ENCODE measurements around the gene CHP1. TPM values are rescaled to one million over a fixed set of nuclear protein-coding genes. Genes with fewer than 3 reads are reported as not detected.
A peak's percentile ranks its signal among the peaks of the same experiment; 100 is the strongest.
"Not testable (repeated sequence)": the region's sequence is repeated elsewhere in the genome, so short reads cannot be mapped to it uniquely, and the experiment has no call there.

The CHP1 gene
- total RNA-seq, 1 experiment from 2014 or later, result 107 TPM

- peaks cover 13% of the 10 kb centered on the region; the same call in 1 of the 2 replicates for H3K36me3 ChIP-seq (ENCODE audit: low read depth, low read length)
- H3K9me3 ChIP-seq (ENCODE audit: low read length), result no peaks in the 10 kb centered on the region
- CTCF ChIA-PET, result no interaction called here
- no peaks in the 10 kb centered on the region for H3K79me2 ChIP-seq (ENCODE audit: low read length)
- no peaks in the 10 kb centered on the region for H3F3A ChIP-seq (ENCODE audit: low read length, unreplicated experiment)
- ATAC-seq, result no peak
- BruUV-seq (replicated peaks), result no TSS peak
- H3K4me3 ChIP-seq (ENCODE audit: low read length), result no peak overlapping the region
- no peaks in the 10 kb centered on the region for H3K27me3 ChIP-seq (ENCODE audit: low read length)
- DNase-seq, result no peak
- no peak overlapping the region for H3K9ac ChIP-seq (ENCODE audit: low read length)
- peaks cover 19% of the 10 kb centered on the region for H3K4me1 ChIP-seq (ENCODE audit: insufficient read depth, low read length)
- H3K9me2 ChIP-seq (replicated peaks; ENCODE audit: low read length), result no peaks in the 10 kb centered on the region
- intact Hi-C loops (cut with micrococcal nuclease), result no loop called here
- POLR2A ChIA-PET (ENCODE audit: unreplicated experiment), result interaction anchor here (0.5 kb wide), 1 partner anchor 197 kb away, joined by 4 read pairs; no protein-coding TSS in a partner anchor
- no peak overlapping the region for H3K27ac ChIP-seq (ENCODE audit: low read length)
- TF ChIP-seq EZH2phosphoT487 (IDR thresholded peaks at IDR 0.05; ENCODE audit: borderline replicate concordance, low read length) (no peak), EZH2 (IDR thresholded peaks at IDR 0.05; ENCODE audit: low read length, unreplicated experiment) (no peak), CTCF (conservative IDR thresholded peaks at IDR 0.05; ENCODE audit: low read depth, low read length) (no peak)
- H3K4me2 ChIP-seq (ENCODE audit: low read length), result no peak overlapping the region
- H4K20me1 ChIP-seq (ENCODE audit: low read length), result no peaks in the 10 kb centered on the region
- no peak overlapping the region for H2AFZ ChIP-seq (ENCODE audit: low read length)
These were observed 47.3 kb downstream of the CHP1 start for GRCh38 chr15:41278319-41278718.

GRCh38 chr15:41279535-41280283 is 48.6 kb downstream of the CHP1 start:
- no peak overlapping the region for H3K4me3 ChIP-seq (ENCODE audit: low read length)
- H4K20me1 ChIP-seq (ENCODE audit: low read length), result no peaks in the 10 kb centered on the region
- POLR2A ChIA-PET (ENCODE audit: unreplicated experiment), result no interaction called here
- H3K4me1 ChIP-seq (ENCODE audit: insufficient read depth, low read length), result peaks cover 21% of the 10 kb centered on the region
- H3K36me3 ChIP-seq (ENCODE audit: low read depth, low read length), result peaks cover 13% of the 10 kb centered on the region; the same call in 1 of the 2 replicates
- H3F3A ChIP-seq (ENCODE audit: low read length, unreplicated experiment), result no peaks in the 10 kb centered on the region
- no peak overlapping the region for H2AFZ ChIP-seq (ENCODE audit: low read length)
- H3K27ac ChIP-seq (ENCODE audit: low read length), result no peak overlapping the region
- H3K9ac ChIP-seq (ENCODE audit: low read length), result no peak overlapping the region
- H3K27me3 ChIP-seq (ENCODE audit: low read length), result no peaks in the 10 kb centered on the region
- DNase-seq (no peak), ATAC-seq (no peak)
- no peaks in the 10 kb centered on the region for H3K9me3 ChIP-seq (ENCODE audit: low read length)
- BruUV-seq (replicated peaks), result TSS peak; percentile 7
- H3K4me2 ChIP-seq (ENCODE audit: low read length), result no peak overlapping the region
- no peaks in the 10 kb centered on the region for H3K9me2 ChIP-seq (replicated peaks; ENCODE audit: low read length)
- CTCF ChIA-PET, result no interaction called here
- no peak for TF ChIP-seq EZH2 (IDR thresholded peaks at IDR 0.05; ENCODE audit: low read length, unreplicated experiment)
- no peak for TF ChIP-seq EZH2phosphoT487 (IDR thresholded peaks at IDR 0.05; ENCODE audit: borderline replicate concordance, low read length)
- TF ChIP-seq CTCF (conservative IDR thresholded peaks at IDR 0.05; ENCODE audit: low read depth, low read length), result no peak
- intact Hi-C loops (cut with micrococcal nuclease), result no loop called here
- H3K79me2 ChIP-seq (ENCODE audit: low read length), result peaks cover 9% of the 10 kb centered on the region

- Histone ChIP-seq H3K36me3 (ENCODE audit: low read depth, low read length) (peaks cover 26% of the 10 kb centered on the region), H2AFZ (ENCODE audit: low read length) (no peak overlapping the region), H3K4me3 (ENCODE audit: low read length) (no peak overlapping the region), H3K9me2 (replicated peaks; ENCODE audit: low read length) (no peaks in the 10 kb centered on the region), H3K4me2 (ENCODE audit: low read length) (peak overlapping the region; percentile 29; the same call in 1 of the 2 replicates), H3K4me1 (ENCODE audit: insufficient read depth, low read length) (peaks cover 31% of the 10 kb centered on the region), H3K9me3 (ENCODE audit: low read length) (no peaks in the 10 kb centered on the region), H3K9ac (ENCODE audit: low read length) (no peak overlapping the region), H3K79me2 (ENCODE audit: low read length) (peaks cover 25% of the 10 kb centered on the region), H3K27ac (ENCODE audit: low read length) (peak overlapping the region; percentile 42; the same call in 1 of the 2 replicates), H3F3A (ENCODE audit: low read length, unreplicated experiment) (no peaks in the 10 kb centered on the region), H3K27me3 (ENCODE audit: low read length) (no peaks in the 10 kb centered on the region), H4K20me1 (ENCODE audit: low read length) (peaks cover 7% of the 10 kb centered on the region; the same call in 1 of the 2 replicates)
- DNase-seq (peak; percentile 87), ATAC-seq (peak; percentile 61)
- POLR2A ChIA-PET (ENCODE audit: unreplicated experiment), result interaction anchor here (0.5 to 0.6 kb wide), 2 partner anchors 31 to 197 kb away, joined by 6 to 10 read pairs; no protein-coding TSS in a partner anchor
- BruUV-seq (replicated peaks), result no TSS peak
- intact Hi-C loops (cut with micrococcal nuclease), result loop anchor here (1.0 kb wide), 1 partner anchor 50 kb away; the partner anchor contains the start of gene CHP1
- CTCF ChIA-PET, result interaction anchor here (0.6 kb wide), 1 partner anchor 48 kb away, joined by 8 read pairs; no protein-coding TSS in a partner anchor
- no peak for TF ChIP-seq EZH2phosphoT487 (IDR thresholded peaks at IDR 0.05; ENCODE audit: borderline replicate concordance, low read length)
- TF ChIP-seq EZH2 (IDR thresholded peaks at IDR 0.05; ENCODE audit: low read length, unreplicated experiment), result no peak
- no peak for TF ChIP-seq CTCF (conservative IDR thresholded peaks at IDR 0.05; ENCODE audit: low read depth, low read length)
These were observed 50.2 kb downstream of the CHP1 start for GRCh38 chr15:41281236-41281635.

GRCh38 chr15:41282436-41282835 is 51.4 kb downstream of the CHP1 start:
- H3K27ac ChIP-seq (ENCODE audit: low read length); H3K9ac ChIP-seq (ENCODE audit: low read length); DNase-seq; H3K4me2 ChIP-seq (ENCODE audit: low read length); H3K9me2 ChIP-seq (replicated peaks; ENCODE audit: low read length); BruUV-seq (replicated peaks); H3K4me3 ChIP-seq (ENCODE audit: low read length); H2AFZ ChIP-seq (ENCODE audit: low read length); H4K20me1 ChIP-seq (ENCODE audit: low read length); ATAC-seq; POLR2A ChIA-PET (ENCODE audit: unreplicated experiment); CTCF ChIA-PET; H3K9me3 ChIP-seq (ENCODE audit: low read length); H3F3A ChIP-seq (ENCODE audit: low read length, unreplicated experiment); H3K27me3 ChIP-seq (ENCODE audit: low read length); intact Hi-C loops (cut with micrococcal nuclease): not testable (repeated sequence)
- H3K36me3 ChIP-seq (ENCODE audit: low read depth, low read length), result peaks cover 38% of the 10 kb centered on the region
- H3K79me2 ChIP-seq (ENCODE audit: low read length), result peaks cover 37% of the 10 kb centered on the region
- H3K4me1 ChIP-seq (ENCODE audit: insufficient read depth, low read length), result peaks cover 37% of the 10 kb centered on the region
